GM23338 (cell line): ENCODE results near the gene ZDHHC15. TPM values are rescaled to one million over a fixed set of nuclear protein-coding genes. Genes with fewer than 3 reads are reported as not detected.

Source experiments
- polyA plus RNA-seq: library from polyadenylated mRNA; unstranded; fragments of >200 nt; fragmentation: Nextera tagmentation; extraction: Ambion mirVana; gene quantifications from 2 replicates; pipeline ENCODE4 v1.2.1, GENCODE V29; 2016
- total RNA-seq: library from RNA; depleted of rRNA; stranded (reverse); fragments of >200 nt; shearing (Covaris generic); gene quantifications from 2 replicates; pipeline ENCODE4 v1.2.3, GENCODE V29; 2014; rRNA removed

ZDHHC15 gene
- total and polyA plus RNA-seq, 2 experiments from 2014 or later, result 3.4 to 4.7 TPM

Other genes with a start within 250 kb of the ZDHHC15 start
- 24.2 and 28.5 TPM in 2 replicates for gene UPRT, start 249.0 kb downstream of the ZDHHC15 start, total RNA-seq
- gene UPRT, start 249.0 kb downstream of the ZDHHC15 start, polyA plus RNA-seq, result 14.0 and 16.2 TPM in 2 replicates